HG02938 (cell line): Measurements from ENCODE around the gene EXOC3L4.

ENCODE experiments used
- ATAC-seq: cut with Tn5 transposase; IDR thresholded peaks from one replicate; pipeline ENCODE4 v1.9.1; 2021; ENCODE audit warnings: mild to moderate bottlenecking, moderate library complexity; ENCODE audit not compliant: unreplicated experiment

EXOC3L4 gene

DNA sequence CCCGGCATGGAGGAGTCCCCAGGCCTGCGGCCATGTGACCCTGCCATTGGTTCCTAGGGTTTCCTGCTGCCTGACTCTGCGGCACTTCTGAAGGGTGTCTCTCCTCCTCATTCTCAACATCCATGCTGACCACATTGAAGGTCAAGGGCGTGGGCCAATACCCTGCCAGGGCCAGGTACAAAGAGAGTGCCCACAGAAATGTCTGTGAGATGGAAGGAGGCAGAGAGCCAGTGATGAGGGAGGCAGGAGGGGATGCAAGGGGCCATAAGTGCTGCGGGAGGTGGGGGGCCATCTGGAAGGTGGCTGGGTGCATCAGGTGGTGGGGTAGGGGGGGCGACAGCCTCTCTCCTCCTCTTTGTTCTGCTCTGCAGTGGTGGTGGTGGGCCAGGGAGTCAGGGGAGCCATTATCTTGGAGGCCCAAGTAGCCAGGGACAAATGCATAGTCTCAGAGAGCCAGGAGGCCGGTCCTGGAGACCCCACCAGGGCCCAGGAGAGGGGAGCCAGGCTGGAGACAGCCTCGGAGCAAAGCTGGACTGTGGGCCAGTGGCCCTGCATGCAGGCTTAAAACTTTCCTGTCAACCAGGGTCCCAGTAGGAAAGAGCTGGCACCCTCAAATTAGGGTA is 24.2 kb upstream of the EXOC3L4 start:
- ATAC-seq, result no peak

DNA sequence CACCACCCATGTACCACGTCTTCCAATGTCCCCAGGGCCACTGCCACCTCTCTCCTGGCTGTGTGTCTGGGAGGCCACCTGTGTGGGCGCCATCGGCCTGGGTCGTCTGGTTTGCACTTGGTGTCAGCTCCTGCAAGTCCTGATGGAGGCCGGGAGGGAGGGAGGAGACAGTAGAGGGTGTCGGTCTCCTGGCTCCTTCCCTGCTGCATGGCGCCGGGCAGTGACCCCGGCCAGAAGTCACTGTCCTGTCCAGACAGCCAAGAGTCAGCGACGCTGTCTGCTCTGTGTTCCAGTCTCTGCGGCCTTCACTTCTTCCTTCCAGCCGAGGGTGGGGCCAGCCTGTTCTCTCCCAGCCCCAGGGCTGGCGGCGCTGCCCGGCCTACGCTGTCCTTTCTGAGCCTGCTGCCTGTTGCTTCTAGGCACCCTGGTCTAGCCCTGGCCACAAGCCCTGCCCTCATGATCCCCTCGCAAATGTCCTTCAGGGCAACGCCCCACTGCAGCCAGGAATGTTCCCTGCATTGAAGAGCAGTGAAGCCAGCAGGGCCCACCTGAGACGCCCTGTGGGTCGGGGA is 23.5 kb upstream of the EXOC3L4 start:
- ATAC-seq, result no peak

DNA sequence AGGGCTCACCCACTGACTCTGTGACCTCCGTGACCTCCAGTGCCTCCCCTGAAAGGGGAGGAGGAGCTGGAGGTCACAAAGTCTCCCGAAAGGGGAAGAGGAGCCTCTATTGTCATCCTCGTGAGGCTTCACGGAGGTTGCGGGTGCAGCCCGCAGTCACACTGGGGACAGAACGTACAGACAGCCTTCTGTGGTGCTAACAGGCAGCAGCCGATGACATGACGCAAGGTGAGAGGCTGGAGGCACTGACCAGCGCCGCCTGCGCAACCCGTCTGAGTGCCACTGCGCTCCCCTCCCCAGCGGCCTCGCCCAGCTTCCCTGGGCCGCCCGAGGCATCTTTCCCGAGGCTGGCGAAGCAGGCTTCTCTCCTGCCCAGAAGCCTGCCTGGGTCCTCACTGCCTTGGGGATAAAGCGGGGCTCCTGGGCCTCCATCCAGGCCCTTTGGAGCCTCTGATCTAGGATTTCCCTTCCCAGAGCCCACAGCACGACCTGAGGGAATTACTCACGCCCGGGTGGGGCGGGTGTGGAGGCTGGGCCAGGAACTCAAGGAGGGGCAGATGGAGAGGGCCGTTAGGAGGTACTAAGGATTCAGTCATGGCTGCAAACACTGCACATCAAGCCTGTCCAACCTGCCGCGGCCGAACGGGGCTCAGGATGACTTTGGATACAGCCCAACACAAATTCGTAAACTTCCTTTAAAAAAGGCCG is 22.8 kb upstream of the EXOC3L4 start:
- no peak for ATAC-seq

DNA sequence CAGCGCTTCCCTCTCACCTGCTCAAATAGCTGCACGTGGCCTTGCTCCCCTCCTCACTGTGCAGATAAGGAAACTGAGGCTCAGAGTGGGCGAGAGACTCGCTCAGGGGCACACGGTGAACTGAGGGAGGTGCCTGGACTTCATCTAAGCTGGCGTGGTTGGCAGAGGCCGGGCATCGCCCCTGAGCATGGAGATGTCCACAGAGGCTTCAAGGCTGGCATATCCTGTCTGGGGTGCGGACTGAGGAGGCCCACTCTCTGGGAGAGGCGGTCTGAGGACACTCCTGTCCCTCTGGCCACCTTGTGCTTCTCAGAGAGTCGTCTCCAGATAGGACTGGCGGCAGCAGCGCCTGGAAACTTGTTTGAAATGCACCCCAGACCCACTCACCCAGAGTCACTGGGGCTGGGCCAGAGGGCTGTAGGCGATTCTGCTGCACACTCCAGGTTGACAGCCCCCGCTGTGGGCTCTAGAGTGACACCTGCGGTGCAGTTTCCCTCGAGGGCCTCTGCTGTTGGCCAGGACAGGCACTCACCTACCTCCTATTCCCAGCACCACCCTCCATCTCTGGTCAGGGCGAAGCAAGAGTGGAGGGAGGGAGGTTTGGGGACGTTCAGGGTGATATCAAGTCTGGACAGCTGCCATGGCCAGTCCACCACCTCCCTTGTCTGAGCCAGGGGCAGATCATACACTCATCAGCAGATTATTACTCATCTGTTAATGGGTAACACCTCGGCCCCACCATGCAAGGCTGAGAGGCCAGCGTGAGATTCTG is 21.7 kb upstream of the EXOC3L4 start:
- no peak for ATAC-seq

DNA sequence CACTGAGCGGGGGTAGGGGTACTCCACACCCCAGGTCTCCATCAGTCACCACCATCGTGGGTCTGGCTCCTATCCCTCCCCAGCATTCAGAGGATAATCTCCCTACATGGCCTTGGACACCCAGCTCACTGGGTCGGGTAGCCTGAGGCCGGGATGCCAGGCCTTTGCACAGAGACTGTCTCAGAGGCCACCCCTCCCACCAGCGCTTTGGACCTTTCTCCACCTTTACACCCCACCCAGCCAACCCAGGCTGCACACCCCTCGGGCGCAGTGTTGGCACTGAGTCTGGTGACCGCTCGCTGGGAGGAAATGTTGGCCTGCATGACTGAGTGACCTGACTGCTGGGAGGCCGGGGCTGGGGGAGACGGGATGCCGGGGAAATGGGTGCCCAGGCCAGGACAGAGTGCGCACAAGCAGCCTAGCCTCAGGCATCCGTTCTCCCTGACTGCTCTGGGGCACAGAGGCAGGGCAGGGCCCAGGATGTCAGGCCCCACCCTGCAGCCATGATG is 21.1 kb upstream of the EXOC3L4 start:
- ATAC-seq, result no peak

DNA sequence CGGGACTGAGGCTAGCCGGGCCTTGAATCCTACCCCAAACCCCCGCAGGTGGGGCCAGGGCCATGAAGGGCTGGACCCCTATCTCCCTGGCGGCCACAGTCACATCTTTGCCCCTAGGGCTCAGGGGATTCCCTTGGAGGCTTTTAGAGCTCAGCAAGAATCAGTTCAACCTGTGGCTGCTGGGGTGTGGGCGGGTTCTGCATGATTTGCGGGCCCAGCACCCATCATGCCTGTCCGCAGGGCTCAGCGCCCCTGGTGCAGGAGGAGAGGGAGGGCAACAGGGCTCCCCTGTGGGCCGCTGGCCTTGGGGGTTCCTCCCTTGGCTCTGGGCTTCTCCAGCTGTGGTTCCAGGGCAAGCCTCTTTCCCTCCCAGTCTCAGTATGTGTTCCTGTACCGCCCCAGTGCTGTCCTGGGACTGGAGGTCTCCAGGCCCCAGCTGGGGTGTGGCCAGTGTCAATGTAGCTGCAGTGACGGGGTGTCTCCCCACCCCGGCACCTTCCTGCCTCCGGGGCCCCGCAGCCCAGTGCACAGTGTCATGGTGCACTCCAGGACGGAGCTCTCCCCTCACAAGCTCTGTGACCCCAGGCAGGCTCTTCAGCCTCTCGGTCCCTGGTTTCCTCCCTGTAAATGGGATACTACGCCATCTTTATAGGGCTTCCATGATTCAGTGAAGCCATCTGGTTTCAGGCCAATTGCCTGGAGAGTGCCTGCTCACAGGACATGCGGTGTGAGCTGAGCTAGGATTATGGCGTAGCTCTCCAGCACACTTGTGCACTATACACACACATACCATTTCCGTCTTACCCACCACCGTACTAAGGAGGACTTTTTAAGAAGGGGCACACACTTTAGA is 20.4 kb upstream of the EXOC3L4 start:
- no peak for ATAC-seq

DNA sequence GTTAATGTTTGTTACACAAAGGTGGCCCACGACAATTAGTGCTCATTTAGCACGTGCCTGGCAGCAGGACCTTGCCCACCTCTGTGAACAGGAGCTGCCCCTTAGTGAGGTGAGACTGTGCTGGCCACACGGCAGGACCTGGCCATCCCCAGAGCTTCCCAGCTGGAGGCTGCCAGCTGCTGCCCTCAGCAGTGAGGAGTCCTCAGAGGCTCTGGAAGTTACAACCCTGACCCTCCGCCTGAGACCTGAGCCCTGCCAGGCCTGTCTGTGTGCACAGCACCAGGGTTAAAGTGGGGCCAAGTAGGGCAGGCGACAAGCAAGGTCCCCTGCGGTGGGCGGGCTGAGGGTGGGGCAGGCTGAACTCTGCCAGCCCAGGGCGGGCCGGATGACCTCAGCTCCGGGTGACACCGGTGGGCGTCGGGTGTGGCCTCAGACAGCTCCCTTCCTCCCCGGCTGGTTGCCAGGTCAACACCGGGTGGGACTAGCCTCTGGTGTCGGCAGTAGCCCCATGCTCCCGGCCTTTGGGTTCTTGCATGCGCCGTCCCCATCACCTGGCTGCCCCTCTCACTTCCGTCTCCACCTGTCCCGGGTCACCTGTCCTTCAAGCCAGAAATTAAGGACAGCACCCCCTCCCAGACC is 19.7 kb upstream of the EXOC3L4 start:
- ATAC-seq, result no peak

DNA sequence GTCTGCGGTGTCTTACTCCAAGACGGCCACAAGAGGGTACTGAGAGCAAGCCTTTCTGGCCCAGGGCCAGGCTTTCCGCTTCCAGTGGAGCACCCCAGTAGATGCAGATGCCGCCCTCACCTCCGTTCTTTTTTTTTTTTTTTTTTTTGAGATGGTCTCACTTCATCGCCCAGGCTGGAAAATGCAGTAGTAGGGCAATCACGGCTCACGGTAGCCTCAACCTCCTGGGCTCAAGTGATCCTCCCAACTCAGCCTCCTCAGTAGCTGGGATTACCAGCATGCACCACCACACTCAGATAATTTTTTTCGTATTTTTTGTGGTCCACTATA is 16.1 kb upstream of the EXOC3L4 start:
- no peak for ATAC-seq

DNA sequence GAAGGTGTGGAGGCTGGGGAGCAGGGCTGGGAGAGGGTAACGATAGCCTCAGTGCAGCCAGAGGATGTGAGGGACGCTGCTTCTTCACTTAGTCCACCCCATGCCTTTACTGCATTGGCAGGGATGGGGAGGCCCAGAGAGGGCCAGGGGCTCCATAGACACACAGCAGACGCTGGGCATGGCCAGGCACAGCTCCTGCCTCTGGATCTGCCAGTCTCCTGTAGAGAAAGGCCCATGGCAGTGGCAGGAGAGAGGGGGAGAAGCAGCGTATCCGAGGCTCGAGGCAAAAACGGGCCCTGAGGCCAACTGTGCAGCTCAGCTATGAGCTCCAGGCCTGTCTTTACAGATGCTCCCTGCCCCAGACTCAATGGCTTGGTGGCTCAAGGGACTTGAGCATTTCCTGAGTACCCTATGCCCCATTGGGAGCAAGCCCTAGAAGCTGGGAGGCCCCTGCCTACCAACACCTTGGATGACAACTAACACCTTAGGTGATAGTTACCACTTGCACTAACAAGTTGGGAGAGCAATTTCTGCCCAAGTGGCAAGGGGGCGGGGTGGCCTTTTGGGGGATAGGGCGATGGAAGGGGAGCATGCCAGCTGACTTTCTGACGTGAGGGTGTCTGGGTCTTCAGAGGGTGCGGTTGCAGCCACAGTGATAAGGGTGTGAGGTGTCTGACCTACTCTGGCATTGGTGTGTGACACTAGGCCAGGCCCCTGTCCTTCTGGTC is 15.5 kb upstream of the EXOC3L4 start:
- ATAC-seq, result no peak

DNA sequence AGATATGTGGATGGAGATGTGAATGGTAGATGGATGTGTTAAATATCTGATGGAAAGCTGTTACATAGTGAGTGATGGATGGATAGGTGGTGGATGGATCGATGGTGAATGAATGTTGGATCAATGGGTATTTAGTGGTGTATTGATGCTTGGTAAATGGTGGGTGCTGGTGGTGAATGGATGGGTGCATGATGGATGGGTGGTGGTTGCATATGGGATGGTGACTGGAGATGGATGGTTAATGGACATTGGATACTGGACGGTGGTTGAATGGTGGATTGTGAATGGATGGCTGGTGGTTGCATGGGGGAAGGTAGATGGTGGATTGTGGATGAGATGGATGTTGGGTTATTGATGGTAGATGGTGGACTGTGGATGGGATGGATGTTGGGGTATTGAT is 12.6 kb upstream of the EXOC3L4 start:
- ATAC-seq, result no peak

DNA sequence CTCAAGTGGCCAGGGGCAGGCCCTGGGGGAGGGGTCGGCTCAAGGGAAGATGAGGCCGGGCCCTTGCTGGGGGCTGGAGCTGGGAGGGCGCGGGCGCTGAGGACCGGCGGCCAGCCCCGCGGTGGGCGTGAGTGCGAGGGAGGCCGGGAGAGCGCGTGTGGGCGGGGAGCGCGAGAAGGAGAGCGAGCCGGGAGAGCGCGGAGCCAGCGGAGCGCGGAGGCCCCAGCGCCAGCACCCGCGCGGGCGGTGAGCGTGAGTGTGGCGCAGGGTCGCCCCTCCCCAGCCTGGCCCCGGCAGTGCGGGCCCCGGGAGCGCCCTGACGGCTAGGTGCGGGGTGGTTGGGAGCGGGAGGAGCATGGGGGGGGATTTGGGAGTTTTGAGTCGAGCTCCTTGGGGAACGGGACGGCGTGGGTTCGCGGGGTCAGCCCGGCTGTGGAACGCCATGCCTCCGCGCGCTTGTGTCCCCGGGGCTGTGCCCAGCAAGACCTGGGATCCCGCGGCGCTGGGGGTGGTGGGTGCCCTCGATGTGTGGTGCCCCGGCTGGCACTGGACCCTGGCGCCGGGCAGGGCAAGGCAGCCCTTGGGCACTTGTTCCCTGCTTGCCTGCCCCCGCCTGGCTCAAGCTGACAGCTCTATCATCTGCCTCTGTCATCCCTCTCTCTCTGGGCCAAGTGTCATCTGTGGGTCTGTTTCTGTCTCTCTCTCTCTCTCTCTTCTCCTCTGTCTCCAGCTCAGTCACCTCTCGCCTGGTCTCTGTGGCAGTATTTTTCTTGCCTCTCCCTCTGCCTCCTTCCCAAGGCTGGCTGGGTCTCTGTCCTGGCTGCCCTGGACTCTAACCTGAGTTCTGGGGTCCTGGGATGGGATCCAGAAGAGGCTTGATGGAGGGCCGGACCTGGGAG is 10.3 kb upstream of the EXOC3L4 start, which contains the start of gene LBHD2:
TSS of gene LBHD2 (plus strand) at position 190 of the 899 bp plus-strand sequence. CDS start 1,803 bp downstream, outside the sequence.
- no peak for ATAC-seq

DNA sequence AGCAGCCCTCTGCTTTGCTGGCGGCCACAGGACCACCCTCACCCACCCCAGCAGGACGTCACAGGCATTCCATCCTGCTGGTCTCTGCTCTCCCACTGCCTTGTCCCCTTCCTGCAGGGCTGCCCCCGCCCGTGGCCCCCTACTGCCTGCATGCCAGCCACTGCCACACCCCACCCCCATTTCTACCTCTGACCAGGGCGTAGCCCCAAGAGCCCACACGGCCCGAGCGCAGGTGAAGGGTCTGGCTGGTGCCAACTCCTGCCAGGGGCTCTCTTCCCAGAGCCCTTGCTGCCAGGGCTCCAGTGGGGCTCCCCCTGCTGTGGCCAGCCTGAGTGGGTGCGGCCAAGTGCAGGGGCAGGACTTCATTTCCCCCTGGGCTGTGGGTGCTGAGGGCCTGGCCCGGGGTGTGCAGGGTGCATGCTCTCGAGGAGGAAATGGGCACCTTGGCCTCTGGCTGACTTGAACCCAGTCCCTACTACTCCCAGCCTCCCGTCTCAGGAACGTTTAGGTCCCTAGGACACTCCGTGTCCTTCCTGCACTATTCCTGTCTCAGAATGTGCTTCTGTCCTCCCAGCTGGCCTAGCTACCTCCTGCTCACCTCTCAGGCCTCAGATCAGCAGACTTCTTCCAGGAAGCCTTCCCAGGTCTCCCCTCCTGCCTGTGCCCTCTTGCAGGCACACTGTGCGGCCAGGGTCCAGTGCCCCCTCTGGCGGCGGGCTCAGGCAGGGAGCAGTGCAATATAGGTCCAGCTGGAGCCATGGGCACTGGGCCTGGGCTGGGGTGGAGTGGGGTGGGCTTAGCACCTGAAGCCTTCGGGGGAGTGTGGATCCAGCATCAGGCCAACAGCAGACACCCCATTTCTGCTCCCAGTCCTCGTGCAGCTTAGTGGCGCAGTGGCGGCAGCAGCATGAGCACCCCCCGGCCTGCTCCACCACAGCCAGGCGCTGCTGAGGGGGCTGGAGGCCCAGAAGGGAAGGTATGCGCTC is 9.1 kb upstream of the EXOC3L4 start:
- no peak for ATAC-seq

DNA sequence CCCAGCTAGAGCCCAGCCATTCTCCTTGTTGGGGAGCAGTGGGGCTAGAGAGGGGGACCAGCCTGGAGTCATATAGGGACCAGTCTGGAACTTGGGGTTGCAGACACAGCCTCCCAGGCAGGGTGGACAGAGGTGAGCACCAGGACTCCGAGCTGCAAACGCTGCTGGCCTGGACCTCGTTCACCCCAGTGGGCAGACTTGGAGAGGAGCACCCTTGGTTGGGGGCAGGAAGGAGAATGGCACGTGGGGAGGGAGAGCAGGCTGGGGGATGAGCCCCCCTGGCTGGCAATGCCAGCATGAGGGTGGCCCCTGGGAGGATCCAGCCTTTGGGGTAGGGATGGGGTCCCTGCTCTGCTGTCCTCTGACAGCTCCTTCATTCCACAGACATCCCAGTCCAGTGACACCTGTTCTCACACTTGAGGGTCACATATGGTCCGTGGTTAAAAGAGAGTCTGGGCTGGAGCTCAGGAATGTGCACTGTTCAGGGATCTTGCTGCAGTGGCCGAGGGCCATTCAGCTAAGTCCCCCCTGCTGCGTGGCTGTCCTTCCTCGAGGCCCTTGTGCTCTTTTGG is 7.7 kb upstream of the EXOC3L4 start:
- ATAC-seq, result no peak

DNA sequence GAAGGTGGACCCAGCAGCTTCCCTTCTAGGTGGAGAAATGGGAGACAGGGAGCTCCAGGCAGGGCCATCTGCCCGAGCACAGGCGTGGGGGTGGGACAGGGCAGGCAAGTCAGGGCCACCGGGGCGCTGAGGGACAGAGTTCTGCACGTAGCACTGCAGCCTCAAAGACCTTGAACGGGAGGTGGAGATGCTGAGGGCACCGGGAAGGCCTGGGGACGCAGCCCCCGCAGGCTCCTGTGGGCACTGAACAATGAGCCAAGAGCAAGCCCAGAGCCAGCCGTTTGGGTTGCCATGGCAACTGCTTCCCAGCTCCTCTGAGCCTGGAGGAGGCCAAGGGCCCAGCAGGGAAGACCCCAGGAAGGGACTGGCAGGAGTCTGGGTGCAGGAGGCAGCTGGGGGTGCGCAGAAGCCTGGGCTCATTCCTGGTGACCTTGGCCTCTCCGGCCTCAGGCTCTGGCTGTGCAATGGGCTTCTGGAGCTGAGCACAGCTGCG is 7.1 kb upstream of the EXOC3L4 start:
- no peak for ATAC-seq

DNA sequence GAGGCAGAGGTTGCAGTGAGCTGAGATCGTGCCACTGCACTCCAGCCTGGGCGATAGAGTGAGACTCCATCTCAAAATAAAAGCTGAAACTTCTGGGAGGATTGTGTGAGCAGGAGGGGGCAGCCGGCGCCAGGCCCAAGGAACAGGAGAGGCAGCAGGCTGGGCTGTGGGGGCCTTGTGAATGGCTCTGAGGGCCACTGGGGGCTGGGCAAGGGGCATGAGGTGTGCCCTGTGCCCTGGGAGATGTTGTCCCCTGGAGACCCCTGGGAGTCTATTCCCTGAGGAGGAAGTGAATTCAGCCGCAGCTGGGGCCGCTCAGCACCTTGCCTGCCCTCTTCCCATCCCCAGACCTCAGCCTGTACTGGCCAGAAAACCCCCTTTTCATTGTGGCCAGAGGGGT is 5.6 kb upstream of the EXOC3L4 start:
- ATAC-seq, result no peak

DNA sequence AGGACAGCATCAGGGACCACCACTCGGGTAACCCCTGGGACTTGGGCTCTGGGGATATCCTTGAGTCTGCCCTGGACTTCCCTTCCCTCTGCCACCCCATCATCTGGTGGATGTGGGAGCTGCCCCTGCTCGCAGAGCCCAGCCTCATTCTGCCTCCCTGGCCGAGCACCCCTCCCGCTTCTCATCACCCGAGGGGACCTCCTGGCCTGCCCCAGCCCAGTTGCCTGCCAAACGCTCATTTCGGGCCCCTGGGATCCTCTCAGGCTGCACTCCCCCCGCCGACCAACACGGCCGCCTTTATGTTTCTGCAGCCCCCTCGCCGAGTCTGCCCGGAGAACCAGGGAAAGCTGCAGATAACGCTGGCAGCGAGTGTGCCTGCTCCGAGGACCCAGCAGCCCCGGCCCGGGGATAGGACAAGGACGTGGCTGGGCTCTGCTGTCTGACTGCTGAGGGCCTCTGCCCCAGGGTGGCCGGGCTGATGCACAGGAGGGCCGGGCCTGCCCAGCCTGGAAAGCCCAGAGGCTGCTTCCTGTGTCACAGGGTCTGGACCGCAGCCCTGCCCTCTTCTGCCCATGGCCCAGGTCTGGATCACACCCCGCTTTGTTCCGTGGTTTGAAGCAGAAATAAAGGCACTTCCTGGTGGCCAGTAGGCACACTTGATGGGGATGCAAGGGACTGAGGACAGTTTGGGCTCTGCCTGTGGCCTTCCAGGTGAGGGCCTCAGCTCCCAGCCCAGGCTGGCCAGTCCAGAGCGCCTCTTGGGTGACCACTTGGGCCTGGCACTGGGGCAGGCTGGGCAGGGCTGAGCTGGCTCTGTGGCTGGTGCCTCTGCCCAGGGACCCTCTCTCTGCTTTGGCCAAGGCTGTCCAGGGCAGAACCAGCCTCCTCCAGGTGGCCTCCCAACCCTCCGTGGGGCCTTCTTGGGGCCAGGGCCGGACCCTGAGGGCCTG is 4.9 kb upstream of the EXOC3L4 start:
- no peak for ATAC-seq
